DMS153 (cell line): ENCODE measurements around the gene GPRC5C.

ENCODE experiments used
- DNase-seq: peaks from one replicate; lab custom pipeline; 2025; lab: John Stamatoyannopoulos, UW

GPRC5C gene

DNA sequence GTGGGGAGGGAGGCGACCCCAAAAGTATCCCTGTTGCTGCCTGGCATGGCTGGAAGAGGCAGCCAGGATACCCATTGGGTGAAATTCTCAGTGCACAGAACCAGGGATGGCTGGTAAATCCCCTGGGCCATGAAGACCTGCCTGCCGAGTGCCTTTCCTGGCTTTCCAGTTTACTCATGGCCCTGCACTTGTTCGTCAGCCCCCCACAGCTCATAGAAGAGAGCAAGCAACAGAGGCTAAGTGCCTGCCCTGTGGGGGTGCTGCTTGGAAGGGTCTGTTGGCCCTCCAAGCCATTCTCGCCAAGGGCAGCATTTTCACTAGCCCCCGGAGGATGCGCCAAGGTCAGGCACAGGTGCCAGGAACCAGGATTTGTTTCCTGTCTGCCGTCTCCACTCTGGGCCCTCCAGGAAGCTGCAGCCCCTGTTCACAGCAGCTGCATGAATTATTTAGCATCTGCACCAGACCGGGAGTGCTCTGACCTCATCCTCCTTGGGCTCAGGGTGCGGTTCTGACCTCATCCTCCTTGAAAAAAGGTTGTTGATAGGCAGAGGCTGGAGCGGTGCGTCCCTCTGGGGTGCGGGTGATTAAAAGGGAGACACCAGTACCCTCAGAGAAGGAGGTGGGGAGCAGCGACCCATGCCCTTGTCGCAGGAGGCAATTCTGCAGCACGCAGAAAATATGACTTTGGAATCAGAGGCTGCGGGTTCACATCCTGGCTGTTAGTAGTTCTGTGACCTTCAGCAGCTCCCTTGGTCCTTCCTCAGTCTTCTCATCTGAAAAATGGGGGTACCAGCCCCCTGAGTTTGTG, 20.3 kb downstream of the GPRC5C start:
- DNase-seq, result peak; percentile 86

GRCh38 chr17:74452841-74453661, 21.2 kb downstream of the GPRC5C start:
- no peak for DNase-seq

- DNase-seq, result no peak
Observed at GRCh38 chr17:74453665-74454196, 21.8 kb downstream of the GPRC5C start.

DNA sequence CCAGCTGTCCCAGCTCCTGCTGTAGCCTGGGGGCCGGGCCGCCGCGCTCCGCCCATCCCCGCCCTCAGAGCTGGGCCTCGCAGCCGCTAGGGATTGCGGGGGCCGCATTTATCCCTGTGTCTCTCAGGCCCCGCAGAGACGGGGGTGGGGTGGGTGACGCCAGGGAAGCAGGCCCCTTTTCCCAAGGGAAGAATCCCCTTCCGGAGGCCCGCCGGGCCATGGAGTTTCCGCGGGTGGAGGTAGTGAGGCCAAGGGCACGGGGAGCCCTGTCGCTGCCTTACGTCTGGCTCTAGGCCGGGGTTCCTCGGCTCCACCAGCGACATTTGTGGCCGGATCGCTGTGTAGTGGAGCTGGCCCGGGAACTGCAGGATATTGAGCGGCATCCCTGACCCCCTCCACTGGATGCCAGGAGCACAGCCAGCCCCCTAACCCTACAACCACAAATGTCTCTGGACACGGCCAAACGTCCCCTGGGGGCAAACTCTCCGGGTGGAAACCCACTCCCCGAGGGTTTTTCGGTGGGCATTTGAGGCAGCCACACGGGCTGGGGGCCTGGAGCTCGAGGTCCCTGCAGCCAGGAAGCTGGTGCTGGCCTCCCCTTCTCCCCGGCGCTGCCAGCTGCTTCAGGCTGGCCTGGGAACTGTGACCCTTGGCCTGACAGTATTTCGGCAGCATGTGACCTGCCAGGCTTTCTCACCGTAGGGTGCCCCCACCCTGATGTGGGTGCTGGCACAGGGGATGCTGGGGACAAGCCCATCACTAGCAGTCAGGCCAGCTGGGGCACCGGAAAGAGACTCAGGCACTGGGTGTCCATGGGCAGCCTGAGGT, 22.5 kb downstream of the GPRC5C start:
- DNase-seq, result peak; percentile 82

DNA sequence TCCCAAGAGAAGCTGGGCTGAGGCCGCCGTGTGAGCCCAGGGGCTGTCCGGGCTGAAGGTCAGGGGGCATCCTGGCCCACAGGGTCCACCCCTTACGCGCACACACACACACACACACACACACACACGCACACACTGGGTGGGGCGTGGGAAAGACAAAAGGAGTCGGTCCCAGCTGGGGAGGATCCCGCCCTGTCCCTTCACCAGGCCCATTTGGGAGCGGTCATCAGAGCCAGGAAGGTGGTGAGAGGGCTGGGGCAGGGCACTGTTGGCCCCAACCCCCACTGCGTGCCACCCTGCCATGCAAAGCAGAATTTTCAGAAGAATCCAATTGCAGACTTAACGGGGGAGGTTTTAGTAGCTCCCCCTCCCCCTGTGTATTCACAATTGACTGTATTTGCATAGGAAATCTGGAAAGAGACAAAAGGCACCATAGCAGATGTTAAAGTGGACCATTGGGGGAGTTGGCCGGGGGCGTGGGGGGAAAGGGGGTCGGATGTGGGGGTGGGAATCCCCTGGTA, 23.2 kb downstream of the GPRC5C start:
- DNase-seq, result no peak

DNA sequence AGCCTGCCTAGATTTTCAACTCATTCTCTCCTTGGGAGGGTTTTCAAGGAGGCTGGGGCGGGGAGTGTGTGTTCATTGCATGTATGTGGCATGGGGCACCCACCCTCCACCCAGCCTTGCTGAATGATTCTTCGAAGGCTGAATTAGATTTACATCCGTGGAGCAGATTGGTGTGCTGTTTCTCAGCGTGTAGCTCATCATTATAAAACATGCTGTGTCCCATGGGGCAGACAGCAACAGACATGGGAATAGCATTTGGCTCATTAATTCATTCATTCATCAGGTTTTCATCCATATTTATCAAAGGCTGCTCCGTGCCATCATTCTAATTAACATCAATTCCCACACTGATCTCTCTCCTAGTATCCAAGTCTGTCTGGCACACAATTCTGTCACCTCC, 23.9 kb downstream of the GPRC5C start:
- DNase-seq, result no peak

- peak; percentile 22 for DNase-seq
Observed at GRCh38 chr17:74457146-74457819, 25.4 kb downstream of the GPRC5C start.

GRCh38 chr17:74457820-74458166, 25.9 kb downstream of the GPRC5C start:
- DNase-seq, result no peak

DNA sequence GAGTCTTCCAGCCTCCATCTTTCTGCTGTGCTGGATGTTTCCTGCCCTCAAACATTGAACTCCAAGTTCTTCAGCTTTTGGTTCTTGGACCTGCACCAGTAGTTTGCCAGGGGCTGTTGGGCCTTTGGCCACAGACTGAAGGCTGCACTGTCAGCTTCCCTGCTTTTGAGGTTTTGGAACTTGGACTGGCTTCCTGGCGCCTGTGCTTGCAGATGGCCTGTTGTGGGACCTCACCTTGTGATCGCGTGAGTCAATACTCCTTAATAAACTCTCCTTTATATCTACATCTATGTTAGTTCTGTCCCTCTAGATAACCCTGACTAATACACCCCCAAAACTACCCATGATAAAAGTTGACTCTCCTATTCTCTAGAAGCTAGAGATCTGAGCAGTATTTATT, 26.9 kb downstream of the GPRC5C start:
- DNase-seq, result no peak

DNA sequence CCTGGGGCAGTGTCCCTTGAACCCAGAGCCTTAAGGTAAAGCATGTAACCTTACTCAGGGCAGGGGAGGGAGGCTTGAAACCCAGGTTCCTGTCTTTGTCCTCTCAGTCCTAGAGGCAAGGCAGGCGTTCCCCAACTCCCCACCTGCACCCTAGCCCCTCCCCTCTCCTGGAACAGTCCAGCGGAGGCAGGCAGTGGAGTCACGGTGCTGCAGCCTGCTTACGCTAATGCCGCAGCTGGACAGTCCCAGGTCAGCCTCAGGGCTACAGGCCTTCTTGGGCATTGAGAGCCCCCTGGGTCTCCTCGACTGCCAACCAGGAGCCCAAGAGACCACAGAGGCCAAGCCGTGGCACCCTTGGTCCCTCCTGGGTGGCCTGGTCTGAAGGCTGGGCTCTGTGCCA, 27.7 kb downstream of the GPRC5C start:
- no peak for DNase-seq

- no peak for DNase-seq
Observed at GRCh38 chr17:74460241-74460640, 28.4 kb downstream of the GPRC5C start.

DNA sequence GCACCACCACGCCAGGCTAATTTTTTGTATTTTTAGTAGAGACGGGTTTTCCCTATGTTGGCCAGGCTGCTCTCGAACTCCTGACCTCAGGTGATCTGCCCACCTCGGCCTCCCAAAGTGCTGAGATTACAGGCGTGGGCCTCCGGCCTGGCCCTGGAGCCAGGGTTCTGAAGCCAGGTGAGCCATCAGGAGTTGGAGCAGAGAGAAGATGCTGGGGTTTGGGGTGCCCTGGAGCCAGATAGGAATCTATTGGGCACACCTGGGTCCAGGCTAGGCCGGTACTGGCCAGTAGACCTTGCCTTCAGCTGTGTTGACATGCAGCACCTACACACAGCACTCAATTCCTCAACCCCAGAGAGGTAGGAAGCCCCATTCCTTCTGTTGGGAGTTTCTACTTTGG, 29.1 kb downstream of the GPRC5C start:
- no peak for DNase-seq

DNA sequence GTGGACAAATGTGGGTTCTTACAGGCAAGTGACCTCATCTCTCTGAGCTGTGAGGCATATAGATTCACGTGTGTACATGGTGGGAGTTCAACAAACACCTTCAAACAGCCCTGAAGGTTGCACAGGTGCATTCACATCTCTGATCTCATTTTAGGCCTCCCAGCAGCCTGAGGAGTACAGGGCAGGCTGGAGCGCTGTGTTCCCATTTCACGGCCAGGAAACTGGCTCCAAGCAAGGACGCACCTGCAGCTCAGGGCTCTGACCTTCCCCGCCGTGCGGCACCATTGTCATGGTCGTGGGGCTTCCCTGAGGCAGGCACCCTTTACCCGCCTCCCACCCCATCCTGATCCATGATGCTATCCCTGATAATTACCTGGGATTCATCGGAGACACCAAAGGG, 29.7 kb downstream of the GPRC5C start:
- DNase-seq, result no peak

GRCh38 chr17:74464730-74465377, 33.0 kb downstream of the GPRC5C start:
- no peak for DNase-seq

DNA sequence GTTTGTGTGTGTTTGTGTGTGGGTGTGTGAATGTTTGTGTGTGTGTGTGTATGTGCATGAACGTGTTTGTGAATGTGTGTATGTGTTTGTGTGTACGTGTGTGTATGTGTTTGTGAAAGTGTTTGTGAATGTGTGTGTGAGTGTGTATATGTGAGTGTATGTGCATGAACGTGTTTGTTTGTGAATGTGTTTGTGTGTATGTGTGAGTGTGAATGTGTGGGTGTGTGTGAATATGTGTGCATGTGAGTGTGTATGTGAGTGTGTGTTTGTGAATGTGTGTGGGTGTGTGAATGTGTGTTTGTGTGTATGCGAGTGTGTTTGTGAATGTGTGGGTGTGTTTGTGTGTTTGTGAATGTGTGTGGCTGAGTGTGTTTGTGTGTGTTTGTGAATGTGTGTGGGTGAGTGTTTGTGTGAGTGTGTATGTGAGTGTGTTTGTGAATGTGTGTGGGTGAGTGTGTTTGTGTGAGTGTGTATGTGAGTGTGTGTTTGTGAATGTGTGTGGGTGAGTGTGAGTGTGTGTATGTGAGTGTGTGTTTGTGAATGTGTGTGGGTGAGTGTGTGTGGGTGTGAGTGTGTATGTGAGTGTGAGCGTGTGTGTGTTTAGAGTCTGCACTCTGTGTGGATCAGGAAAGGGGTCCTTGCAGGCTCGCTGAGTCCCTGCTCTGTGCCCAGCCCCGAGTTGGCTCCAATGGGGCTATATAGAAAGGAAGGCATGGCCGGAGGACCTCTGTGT, 33.7 kb downstream of the GPRC5C start:
- DNase-seq, result no peak

GRCh38 chr17:74466111-74466827, 34.4 kb downstream of the GPRC5C start, which contains the start of gene CD300A:
Gene CD300A, plus strand, starts transcription at chr17:74466634. Its CDS starts 70 bp downstream, at chr17:74466704.
- DNase-seq, result no peak

GRCh38 chr17:74466828-74467184, 34.9 kb downstream of the GPRC5C start:
- no peak for DNase-seq

DNA sequence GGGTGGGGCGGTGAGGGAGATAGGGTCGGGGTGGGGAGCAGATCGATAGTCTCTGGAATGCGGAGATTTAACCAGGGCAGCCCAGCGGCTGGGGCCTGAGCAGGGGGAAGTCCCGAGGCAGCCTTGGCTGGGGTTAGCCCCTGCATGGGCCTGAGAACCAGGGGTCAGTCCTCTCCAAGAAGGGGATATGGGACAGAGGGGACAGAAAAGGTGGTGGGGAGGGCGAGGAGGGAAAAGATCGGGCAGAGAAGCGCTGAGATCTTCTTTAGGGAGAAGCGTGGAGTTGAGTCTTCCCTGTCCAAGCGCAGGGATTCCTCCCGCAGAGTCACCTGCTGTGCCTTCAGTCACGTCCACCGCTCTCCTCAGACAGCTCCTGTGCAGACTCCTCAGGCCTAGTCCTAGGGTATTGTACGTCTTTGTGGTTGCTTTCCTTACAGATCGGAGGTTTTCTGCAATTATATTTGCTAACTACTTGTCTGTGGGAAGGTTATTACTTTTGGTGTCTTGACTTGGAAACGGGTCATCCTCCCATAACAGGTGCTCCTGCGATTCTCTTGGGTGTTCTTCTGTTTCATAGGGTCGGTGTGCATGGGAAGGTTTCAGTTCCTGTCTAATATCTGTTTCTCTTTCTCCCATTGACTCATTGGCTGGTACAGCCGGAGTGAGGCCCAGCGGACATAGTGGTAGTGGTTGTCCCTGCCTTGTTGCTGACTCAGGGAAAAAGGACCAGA, 35.5 kb downstream of the GPRC5C start:
- no peak for DNase-seq

GRCh38 chr17:74471341-74471740, 39.5 kb downstream of the GPRC5C start:
- no peak for DNase-seq
